H1 (cell line): ENCODE measurements around the gene FBXW8. TPM values are rescaled to one million over a fixed set of nuclear protein-coding genes. Genes with fewer than 3 reads are reported as not detected.

Experiments
- CTCF ChIA-PET: fragments of 300-600 bp; sonication (Branson Sonifier 250); formaldehyde crosslinking; loops from one replicate; lab custom pipeline; 2021; ENCODE audit not compliant: partially characterized antibody; lab: Charles Lee
- POLR2A ChIA-PET: fragments of 300-600 bp; sonication (Branson Sonifier 250); formaldehyde crosslinking; loops from one replicate; lab custom pipeline; 2021; ENCODE audit warnings: inconsistent platforms; ENCODE audit not compliant: partially characterized antibody; lab: Charles Lee
- DNase-seq, 2 experiments: peaks; one replicate each; pipeline versions ENCODE4 v3.0.0 to v3.0.0-alpha.2; 2010 to 2022; ENCODE audit warnings: low spot score in 2 of 2, low read depth in 1 of 2, mixed read lengths in 1 of 2
- FAIRE-seq: peaks from 2 replicates; lab custom pipeline; 2011; peaks lifted over from hg19 to GRCh38; lab: Jason Lieb, UNC
- H2AFZ ChIP-seq: 2 replicates; pipeline ENCODE4 v1.8.1; 2012; ENCODE audit warnings: low read length, inconsistent platforms
- H2AK5ac ChIP-seq: 2 replicates; pipeline ENCODE4 v1.6.1; 2013; ENCODE audit warnings: low read depth, low read length
- H2BK120ac ChIP-seq: replicated peaks from 2 replicates; pipeline ENCODE3; 2013; ENCODE audit warnings: low read depth, low read length, inconsistent platforms
- H2BK12ac ChIP-seq: 2 replicates; pipeline ENCODE4 v1.6.1; 2013; ENCODE audit warnings: low read depth, low read length
- H2BK15ac ChIP-seq: 2 replicates; pipeline ENCODE4 v1.6.1; 2013; ENCODE audit warnings: low read length
- H2BK20ac ChIP-seq: 2 replicates; pipeline ENCODE4 v1.6.1; 2013; ENCODE audit warnings: low read length
- H2BK5ac ChIP-seq: 2 replicates; pipeline ENCODE4 v1.6.1; 2013; ENCODE audit warnings: low read depth, low read length
- H3K14ac ChIP-seq: 2 replicates; pipeline ENCODE4 v1.6.1; 2013; ENCODE audit warnings: inconsistent platforms; ENCODE audit not compliant: insufficient read length
- H3K18ac ChIP-seq: 2 replicates; pipeline ENCODE4 v1.6.1; 2013; ENCODE audit warnings: low read length; ENCODE audit errors: extremely low read depth
- H3K23ac ChIP-seq: 2 replicates; pipeline ENCODE4 v1.6.1; 2013; ENCODE audit warnings: inconsistent platforms; ENCODE audit not compliant: insufficient read length
- H3K23me2 ChIP-seq: 2 replicates; pipeline ENCODE4 v1.6.1; 2013; ENCODE audit warnings: low read depth, low read length
- H3K27ac ChIP-seq: 2 replicates; pipeline ENCODE4 v1.6.1; 2011; ENCODE audit warnings: low read depth, low read length, inconsistent platforms
- H3K27me3 ChIP-seq, 4 experiments: replicated peaks in 1 of 4; 1 replicate in 1 of 4; 2 replicates in 3 of 4; pipeline versions ENCODE4 v1.6.1 to v1.8.1; 2011 to 2013; ENCODE audit warnings: low read length in 3 of 4, mild to moderate bottlenecking in 3 of 4, inconsistent platforms in 2 of 4, mixed read lengths in 2 of 4, moderate library complexity in 1 of 4; ENCODE audit not compliant: control insufficient read depth in 3 of 4, insufficient read depth in 3 of 4; ENCODE audit errors: extremely low read depth in 1 of 4
- H3K36me3 ChIP-seq, 4 experiments: 2 replicates each; pipeline versions ENCODE4 v1.6.1 to v1.8.1; 2011 to 2013; ENCODE audit warnings: mild to moderate bottlenecking in 4 of 4, low read length in 3 of 4, moderate library complexity in 2 of 4, control low read depth in 1 of 4, inconsistent platforms in 1 of 4; ENCODE audit not compliant: insufficient read depth in 4 of 4, control insufficient read depth in 2 of 4
- H3K4ac ChIP-seq: replicated peaks from 2 replicates; pipeline ENCODE3; 2013; ENCODE audit warnings: low read length, low read depth, mixed read lengths, inconsistent platforms; ENCODE audit not compliant: insufficient read length
- H3K4me1 ChIP-seq, 4 experiments: replicated peaks in 1 of 4; 1 replicate in 1 of 4; 2 replicates in 3 of 4; pipeline versions ENCODE4 v1.6.1 to v1.8.1; 2011 to 2013; ENCODE audit warnings: low read length in 3 of 4, inconsistent platforms in 2 of 4, mixed read lengths in 1 of 4; ENCODE audit not compliant: insufficient read depth in 4 of 4, control insufficient read depth in 3 of 4
- H3K4me2 ChIP-seq, 2 experiments: 2 replicates each; pipeline versions ENCODE4 v1.6.1 to v1.8.1; 2011 to 2013; ENCODE audit warnings: low read depth in 2 of 2, low read length in 2 of 2, control low read depth in 1 of 2, inconsistent platforms in 1 of 2, mild to moderate bottlenecking in 1 of 2; ENCODE audit not compliant: insufficient read depth in 1 of 2
- H3K4me3 ChIP-seq, 4 experiments: fragments of 200-600, 300-600 bp in 1 of 4; sonication (generic), shearing (Covaris generic), sonication (Bioruptor Twin) in 1 of 4; 2 replicates each; pipeline versions ENCODE4 v1.5.1 to v1.8.1; 2011 to 2016; ENCODE audit warnings: low read length in 4 of 4, low read depth in 3 of 4, control low read depth in 2 of 4, inconsistent platforms in 2 of 4, mild to moderate bottlenecking in 2 of 4, mixed read lengths in 1 of 4, moderate library complexity in 1 of 4; ENCODE audit not compliant: insufficient read depth in 2 of 4; ENCODE audit errors: extremely low read depth in 1 of 4
- H3K56ac ChIP-seq: replicated peaks from 2 replicates; pipeline ENCODE3; 2013; ENCODE audit warnings: low read depth, mild to moderate bottlenecking, mixed read lengths, low read length, inconsistent platforms; ENCODE audit not compliant: insufficient read length
- H3K79me1 ChIP-seq: 2 replicates; pipeline ENCODE4 v1.6.1; 2013; ENCODE audit warnings: low read depth, low read length, control low read depth
- H3K79me2 ChIP-seq, 2 experiments: 2 replicates each; pipeline versions ENCODE4 v1.6.1 to v1.8.1; 2012 to 2013; ENCODE audit warnings: low read length in 2 of 2, mild to moderate bottlenecking in 2 of 2, inconsistent platforms in 1 of 2; ENCODE audit not compliant: insufficient read depth in 2 of 2, control insufficient read depth in 1 of 2
- H3K9ac ChIP-seq, 4 experiments: replicated peaks in 1 of 4; 1 replicate in 1 of 4; 2 replicates in 3 of 4; pipeline versions ENCODE4 v1.6.1 to v1.8.1; 2011 to 2013; ENCODE audit warnings: low read depth in 3 of 4, low read length in 3 of 4, control low read depth in 2 of 4, mild to moderate bottlenecking in 2 of 4, moderate library complexity in 2 of 4, inconsistent platforms in 1 of 4; ENCODE audit errors: extremely low read depth in 1 of 4
- H3K9me3 ChIP-seq, 2 experiments: 2 replicates each; pipeline versions ENCODE4 v1.6.1 to v1.8.1; 2012 to 2013; ENCODE audit warnings: mild to moderate bottlenecking in 2 of 2, moderate library complexity in 2 of 2, control low read depth in 1 of 2, inconsistent platforms in 1 of 2, low read depth in 1 of 2, low read length in 1 of 2, mixed read lengths in 1 of 2; ENCODE audit not compliant: insufficient read depth in 2 of 2
- H4K20me1 ChIP-seq, 2 experiments: replicated peaks in 1 of 2; 2 replicates each; pipeline versions ENCODE3 to v1.8.1; 2011 to 2013; ENCODE audit warnings: inconsistent platforms in 2 of 2, low read length in 2 of 2, mild to moderate bottlenecking in 1 of 2; ENCODE audit not compliant: insufficient read depth in 2 of 2, control insufficient read depth in 1 of 2
- H4K5ac ChIP-seq: 2 replicates; pipeline ENCODE4 v1.6.1; 2013; ENCODE audit warnings: low read length, low read depth, mixed read lengths, inconsistent platforms; ENCODE audit not compliant: insufficient read length
- H4K8ac ChIP-seq: 2 replicates; pipeline ENCODE4 v1.8.0; 2013; ENCODE audit warnings: mild to moderate bottlenecking, moderate library complexity, low read length, inconsistent platforms; ENCODE audit not compliant: insufficient read depth; ENCODE audit errors: extremely low read depth
- H4K91ac ChIP-seq: replicated peaks from 2 replicates; pipeline ENCODE3; 2013; ENCODE audit warnings: low read length, mixed read lengths, inconsistent platforms; ENCODE audit not compliant: insufficient read length
- CBX5 ChIP-seq: fragments of 300-800, 300-1000 bp; sonication (generic); IDR thresholded peaks from 2 replicates; pipeline ENCODE4 v1.7.1; 2016; ENCODE audit warnings: antibody characterized with exemption, low read length, low read depth
- CBX8 ChIP-seq: fragments of 300-800, 300-1000 bp; sonication (generic); IDR thresholded peaks from 2 replicates; pipeline ENCODE4 v1.7.1; 2016; ENCODE audit warnings: low read depth, low read length, borderline replicate concordance
- CTCF ChIP-seq, 3 experiments: IDR thresholded peaks; 1 replicate in 2 of 3; 2 replicates in 1 of 3; pipeline versions ENCODE4 v1.5.1 to v1.6.1; 2011; ENCODE audit warnings: low read length in 3 of 3, mild to moderate bottlenecking in 3 of 3, inconsistent platforms in 2 of 3, low read depth in 1 of 3, moderate library complexity in 1 of 3; ENCODE audit not compliant: insufficient read depth in 1 of 3; ENCODE audit errors: control extremely low read depth in 1 of 3
- FOSL1 ChIP-seq: IDR thresholded peaks from 2 replicates; pipeline ENCODE4 v1.6.1; 2011; ENCODE audit warnings: mild to moderate bottlenecking, low read depth, low read length, moderate library complexity; ENCODE audit not compliant: insufficient read depth
- MAX ChIP-seq: IDR thresholded peaks from 2 replicates; pipeline ENCODE4 v1.6.1; 2012; ENCODE audit warnings: inconsistent platforms
- POLR2A ChIP-seq, 2 experiments: IDR thresholded peaks; 1 replicate in 1 of 2; 2 replicates in 1 of 2; pipeline ENCODE4 v1.6.1; 2011; ENCODE audit warnings: low read depth in 2 of 2, low read length in 2 of 2, mild to moderate bottlenecking in 2 of 2; ENCODE audit errors: control extremely low read depth in 1 of 2
- POU5F1 ChIP-seq: IDR thresholded peaks from 2 replicates; pipeline ENCODE4 v1.6.1; 2011; ENCODE audit warnings: low read depth, mild to moderate bottlenecking, low read length, moderate library complexity
- RAD21 ChIP-seq, 2 experiments: IDR thresholded peaks in 1 of 2; conservative IDR thresholded peaks in 1 of 2; 2 replicates each; pipeline ENCODE4 v1.6.1; 2011; ENCODE audit warnings: low read depth in 2 of 2, low read length in 2 of 2, improper control_type of control experiment in 1 of 2, inconsistent platforms in 1 of 2, mild to moderate bottlenecking in 1 of 2, moderate library complexity in 1 of 2
- SP2 ChIP-seq: IDR thresholded peaks from 2 replicates; pipeline ENCODE4 v1.6.1; 2012; ENCODE audit warnings: mild to moderate bottlenecking, low read length, inconsistent platforms
- SRF ChIP-seq: IDR thresholded peaks from 2 replicates; pipeline ENCODE4 v1.6.1; 2011; ENCODE audit warnings: mild to moderate bottlenecking, low read depth, low read length, moderate library complexity
- TAF1 ChIP-seq: IDR thresholded peaks from 2 replicates; pipeline ENCODE4 v1.6.1; 2011; ENCODE audit warnings: mild to moderate bottlenecking, low read depth, low read length
- WGBS, 2 experiments: shearing (Covaris generic) in 1 of 2; methylation state at CpG; one replicate each; pipeline versions ENCODE4 v1.1.6 to v1.1.7; 2013 to 2015; ENCODE audit warnings: low lambda C conversion rate in 2 of 2, mixed read lengths in 2 of 2, inconsistent platforms in 1 of 2, low coverage in 1 of 2, missing lambda C conversion rate in 1 of 2; ENCODE audit not compliant: insufficient replicate concordance in 2 of 2, insufficient coverage in 1 of 2, insufficient read length in 1 of 2; ENCODE audit errors: extremely low coverage in 1 of 2, missing lambda C conversion rate in 1 of 2; 5-methylcytosine and 5-hydroxymethylcytosine counted together
- polyA plus RNA-seq, 7 experiments: library from polyadenylated mRNA; depleted of rRNA in 3 of 7; stranded (reverse) in 5 of 7; unstranded in 2 of 7; fragments of >200 nt in 5 of 7; fragments of 200-250 nt in 2 of 7; gene quantifications; 1 replicate in 5 of 7; 2 replicates in 1 of 7; 4 replicates in 1 of 7; pipeline versions ENCODE4 v1.2.1 to v1.2.3, GENCODE V29; 2011 to 2013; ENCODE audit warnings: missing spikeins in 2 of 7, mixed read lengths in 2 of 7
- total RNA-seq: library from RNA; stranded (reverse); fragmentation: NEBNext Ultra II Directional; extraction: Animal tissue kit (Norgen Biotek cat#: 25700); gene quantifications from 2 replicates; pipeline ENCODE4 v1.2.1, GENCODE V29; 2021

The FBXW8 gene
- total and polyA plus RNA-seq, 2 of the 8 experiments (the other 6 are each of a cell fraction or from before 2014, with no cell fraction given), result 15.8 to 16.0 TPM

GRCh38 chr12:117019866-117020265 is 109.1 kb downstream of the FBXW8 start:
- H3K18ac ChIP-seq, result no peak overlapping the region
- no peak overlapping the region for H4K5ac ChIP-seq
- H2BK120ac ChIP-seq, result no peak overlapping the region
- H2BK5ac ChIP-seq, result no peak overlapping the region
- H3K27ac ChIP-seq, result no peak overlapping the region
- no peak overlapping the region for H2BK12ac ChIP-seq
- H3K36me3 ChIP-seq, result peaks cover 2 to 19% (median 7%) of the 10 kb centered on the region in 4 experiments; a peak in 7 of 8 replicates
- no peak overlapping the region for H3K9ac ChIP-seq
- no peak overlapping the region for H4K91ac ChIP-seq
- no peak overlapping the region for H3K14ac ChIP-seq
- 96% methylated on average over 12 of the region's 12 CpGs; no CpG with 5 or more reads in 1 of the 2 experiments for WGBS, 2 experiments
- H2BK15ac ChIP-seq, result no peak overlapping the region
- no peaks in the 10 kb centered on the region for H3K27me3 ChIP-seq
- H3K4me2 ChIP-seq, result no peak overlapping the region
- DNase-seq (no peak), FAIRE-seq (no peak)
- H2BK20ac ChIP-seq, result no peak overlapping the region
- no peak overlapping the region for H3K56ac ChIP-seq
- no peak overlapping the region for H2AK5ac ChIP-seq
- no peak overlapping the region for H4K8ac ChIP-seq
- no peak overlapping the region for H2AFZ ChIP-seq
- no peak overlapping the region for H3K4ac ChIP-seq
- H4K20me1 ChIP-seq, result peaks cover 2 to 4% of the 10 kb centered on the region in 2 experiments
- CTCF ChIA-PET, result interaction anchor here (1.2 to 10.7 kb wide), 4 partner anchors 9 to 100 kb away, joined by 3 to 161 read pairs (median 7); no protein-coding TSS in a partner anchor
- no peak overlapping the region for H3K23ac ChIP-seq
- no peaks in the 10 kb centered on the region for H3K9me3 ChIP-seq
- no peak overlapping the region for H3K4me3 ChIP-seq
- POLR2A ChIA-PET, result interaction anchor here (0.6 to 2.2 kb wide), 3 partner anchors 10 to 50 kb away, joined by 3 to 6 read pairs (median 4); no protein-coding TSS in a partner anchor
- H3K79me2 ChIP-seq, result no peaks in the 10 kb centered on the region
- H3K4me1 ChIP-seq, result peaks cover 0 to 5% (median 0%) of the 10 kb centered on the region in 4 experiments; a peak in 1 of 7 replicates
- H3K79me1 ChIP-seq, result no peaks in the 10 kb centered on the region
- H3K23me2 ChIP-seq, result no peaks in the 10 kb centered on the region
- no peak for TF ChIP-seq POU5F1
- no peak for TF ChIP-seq CBX8
- no peak for TF ChIP-seq MAX
- no peak for TF ChIP-seq POLR2A (IDR thresholded peaks at IDR 0.05; ENCODE audit: control extremely low read depth in 1 of 2, low read depth in 2 of 2, low read length in 2 of 2)
- no peak for TF ChIP-seq CTCF (IDR thresholded peaks at IDR 0.05; ENCODE audit: control extremely low read depth in 1 of 3, insufficient read depth in 1 of 3, low read depth in 1 of 3, low read length in 3 of 3)
- TF ChIP-seq TAF1, result no peak
- TF ChIP-seq RAD21 (IDR thresholded peaks at IDR 0.05 in 1 of 2, conservative IDR thresholded peaks at IDR 0.05 in 1 of 2; ENCODE audit: low read depth in 2 of 2, low read length in 2 of 2), result no peak
- no peak for TF ChIP-seq CBX5
- TF ChIP-seq FOSL1, result no peak
- TF ChIP-seq SRF, result no peak
- no peak for TF ChIP-seq SP2
